HT-29 (cell line): ENCODE results near the gene ZNF407. TPM values are rescaled to one million over a fixed set of nuclear protein-coding genes. Genes with fewer than 3 reads are reported as not detected.

Source experiments
- DNase-seq: peaks from one replicate; pipeline ENCODE4 v3.0.0-alpha.2; 2015; ENCODE audit warnings: low spot score
- total RNA-seq: library from RNA; depleted of rRNA; stranded (reverse); fragments of >200 nt; shearing (Covaris generic); gene quantifications from 2 replicates; pipeline ENCODE4 v1.2.3, GENCODE V29; 2014

ZNF407 gene
- total RNA-seq, 1 experiment from 2014 or later, result 10.1 TPM

DNA sequence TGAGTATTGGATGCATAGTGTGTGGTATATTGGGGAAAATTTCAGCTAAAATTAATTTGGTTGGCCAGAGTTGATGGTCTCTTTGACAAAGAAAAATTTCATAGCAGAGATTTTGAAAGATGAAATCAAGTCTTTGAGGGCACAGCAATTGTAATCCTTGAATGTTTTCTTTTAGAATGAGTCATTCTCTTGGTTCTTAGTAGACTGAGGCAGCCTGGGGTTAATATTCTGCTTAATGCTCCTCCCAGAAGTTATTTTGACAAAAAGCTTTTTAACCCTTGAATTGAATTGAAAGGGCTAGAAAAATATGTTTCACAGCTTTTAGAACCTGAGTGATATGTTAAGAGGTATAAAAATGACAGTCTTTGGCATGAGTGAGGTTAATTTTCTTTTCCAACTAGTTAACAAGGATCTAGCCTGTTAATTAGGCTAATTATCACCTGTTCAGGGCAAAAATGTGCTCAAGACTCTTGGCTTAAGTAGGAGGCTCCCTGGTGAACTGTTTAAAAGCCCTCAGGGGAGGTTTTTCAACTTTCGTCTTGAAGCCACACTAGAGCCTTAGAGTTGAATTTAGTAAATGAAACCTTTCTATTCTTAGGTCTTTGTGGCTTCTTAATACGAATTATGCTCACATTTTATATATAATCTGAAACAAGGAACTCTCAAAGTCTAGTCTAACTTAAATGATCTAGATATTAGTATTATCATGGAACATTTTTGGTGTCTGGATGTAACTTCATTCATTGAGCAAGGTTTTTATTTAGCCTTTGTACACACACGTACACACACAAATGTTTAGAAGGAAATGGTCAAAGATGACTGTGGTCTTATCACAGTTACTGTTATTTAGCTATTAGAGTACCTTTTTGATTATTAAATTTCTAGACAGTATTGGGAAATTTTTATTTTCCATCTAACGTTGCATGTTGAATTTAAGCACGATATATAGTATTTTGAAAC lies 272.5 kb downstream of the ZNF407 start:
- no peak for DNase-seq

DNA sequence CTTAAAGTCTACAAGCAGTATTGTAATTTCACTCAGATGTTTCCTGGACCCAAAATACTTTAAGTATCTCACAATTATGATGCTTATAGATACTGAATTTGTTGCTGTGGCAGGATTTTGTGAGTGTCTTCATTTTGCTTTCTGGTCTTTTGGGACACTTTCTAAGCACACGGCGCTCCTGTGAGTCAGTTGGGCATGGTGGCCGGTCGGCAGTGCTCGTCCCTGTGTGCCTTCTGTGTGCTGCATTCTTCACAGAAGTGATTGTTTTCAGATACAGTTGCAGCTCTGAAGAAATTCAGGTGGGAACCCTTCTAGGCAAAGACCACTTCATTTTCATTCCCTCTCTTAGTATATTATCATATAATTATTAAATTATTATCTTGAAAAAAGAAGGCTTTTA lies 273.3 kb downstream of the ZNF407 start:
- no peak for DNase-seq

DNA sequence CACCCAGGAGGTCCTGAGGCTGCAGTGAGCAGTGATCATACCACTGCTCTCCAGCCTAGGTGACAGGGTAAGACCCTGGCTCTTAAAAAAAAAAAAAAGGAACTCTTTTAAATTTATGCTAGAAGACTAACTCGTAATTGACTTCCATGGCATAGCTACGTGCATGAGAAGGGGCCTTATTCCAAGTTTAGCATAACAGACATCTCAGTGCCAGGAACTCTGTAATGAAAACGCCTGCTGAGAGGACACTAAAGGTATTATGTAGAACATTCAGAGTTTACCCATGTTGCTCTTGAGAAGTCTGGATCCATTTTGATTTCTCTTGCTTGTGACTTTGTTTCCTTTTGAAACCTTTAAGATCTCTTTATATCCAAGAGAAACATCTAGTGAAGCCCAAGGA lies 276.0 kb downstream of the ZNF407 start:
- DNase-seq, result no peak

GRCh38 chr18:74874351-74874750 lies 276.7 kb downstream of the ZNF407 start:
- DNase-seq, result no peak

DNA sequence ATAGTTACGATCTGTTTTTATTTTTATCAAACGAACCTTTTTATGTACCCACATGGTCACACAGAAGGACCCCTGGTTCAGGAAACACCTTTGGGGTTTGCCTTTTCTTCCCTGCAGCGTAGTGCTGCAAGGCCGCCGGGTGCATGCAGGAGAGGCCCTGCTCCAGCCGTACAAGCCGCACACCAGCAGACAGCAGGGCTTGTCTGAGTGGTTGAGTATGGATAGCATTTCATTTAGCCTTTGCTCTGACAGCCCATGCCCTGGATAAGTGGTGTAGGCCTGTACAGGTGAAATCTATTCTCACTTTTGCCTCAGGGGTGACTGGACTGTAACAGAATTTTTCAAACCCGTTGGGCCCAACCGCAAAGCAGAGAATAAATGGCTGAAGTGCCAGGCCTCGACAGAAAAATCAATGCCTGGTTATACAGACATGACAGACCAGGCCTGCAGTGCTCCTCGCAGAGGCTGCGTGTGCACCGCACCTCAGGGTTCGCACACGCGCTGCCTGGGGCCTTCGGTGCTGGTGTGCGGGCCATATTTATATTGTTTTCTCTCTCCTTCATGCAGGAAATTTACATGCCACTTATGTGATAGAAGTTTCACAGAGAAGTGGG lies 279.1 kb downstream of the ZNF407 start:
- DNase-seq, result no peak

- no peak for DNase-seq
Measured at GRCh38 chr18:74878267-74878666, 280.6 kb downstream of the ZNF407 start.

DNA sequence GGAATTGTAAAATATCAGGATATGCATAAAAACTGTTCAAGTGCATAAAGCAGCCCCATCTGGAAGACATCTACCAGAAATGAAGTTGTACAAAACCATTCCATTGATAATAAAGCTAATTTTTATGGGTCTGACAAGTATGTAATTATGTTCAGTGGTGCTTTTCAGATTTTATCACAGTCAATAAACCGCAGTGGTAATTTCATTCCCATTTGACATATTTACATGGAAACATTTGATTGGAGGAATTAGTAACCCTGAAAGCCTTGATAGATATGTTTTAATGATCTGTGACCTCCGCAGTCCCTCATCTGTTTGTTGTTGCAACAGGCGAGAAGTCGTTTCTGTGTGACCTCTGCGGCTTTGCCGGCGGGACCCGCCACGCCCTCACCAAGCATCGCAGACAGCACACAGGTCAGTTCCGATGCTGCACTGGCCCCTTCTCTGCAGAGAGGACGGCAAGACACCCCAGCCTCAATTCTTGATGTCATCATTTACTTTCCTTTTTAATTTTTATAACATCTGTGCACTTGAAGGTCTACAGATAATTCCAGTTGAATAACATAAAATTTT lies 283.1 kb downstream of the ZNF407 start:
- no peak for DNase-seq

DNA sequence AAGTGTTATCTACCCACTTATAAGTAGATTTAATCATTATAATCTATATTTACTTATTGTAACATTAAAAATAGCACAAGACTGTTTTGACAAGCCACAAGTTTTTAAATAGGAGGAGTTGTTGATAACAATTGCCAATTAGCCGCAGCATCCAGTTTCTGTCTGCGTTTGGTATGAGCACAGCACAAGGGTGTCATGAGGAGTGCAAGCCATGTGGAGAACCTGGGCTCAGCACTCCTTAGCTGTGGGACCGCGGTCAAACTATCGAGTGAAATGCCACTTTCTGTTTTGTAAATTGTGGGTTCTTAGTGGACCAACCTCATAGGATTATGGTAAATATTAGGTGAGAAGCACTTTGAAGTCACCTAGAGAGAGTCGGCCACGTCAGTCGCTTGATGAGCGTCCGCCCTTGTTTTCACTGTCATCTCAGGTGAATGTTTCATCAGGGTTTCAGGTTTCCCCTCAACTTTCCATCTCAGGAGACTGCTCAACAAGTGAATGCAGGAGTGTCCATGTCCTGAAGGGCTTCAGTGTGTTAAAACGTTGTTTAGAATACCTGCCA lies 294.5 kb downstream of the ZNF407 start:
- no peak for DNase-seq

DNA sequence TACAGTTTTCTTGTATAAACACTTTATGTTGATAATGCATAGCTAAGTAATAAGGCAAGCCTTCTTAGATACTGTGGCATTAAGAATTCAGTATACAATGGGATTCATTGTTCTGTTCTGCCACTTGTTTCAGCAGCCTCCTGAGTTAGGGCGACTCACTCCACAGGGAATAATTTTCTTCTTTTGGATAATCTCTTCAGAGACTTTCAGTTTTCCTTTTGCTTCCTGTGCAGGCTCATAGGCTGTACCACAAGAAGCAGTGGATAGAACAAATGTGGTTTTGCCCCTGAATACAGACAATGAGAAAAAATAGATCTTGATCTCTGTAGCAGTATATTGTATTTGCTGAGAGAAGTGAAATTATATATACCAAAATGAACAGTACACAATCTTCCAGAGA lies 298.0 kb downstream of the ZNF407 start:
- no peak for DNase-seq

GRCh38 chr18:74896390-74896991 lies 298.8 kb downstream of the ZNF407 start:
- DNase-seq, result peak; percentile 69

DNA sequence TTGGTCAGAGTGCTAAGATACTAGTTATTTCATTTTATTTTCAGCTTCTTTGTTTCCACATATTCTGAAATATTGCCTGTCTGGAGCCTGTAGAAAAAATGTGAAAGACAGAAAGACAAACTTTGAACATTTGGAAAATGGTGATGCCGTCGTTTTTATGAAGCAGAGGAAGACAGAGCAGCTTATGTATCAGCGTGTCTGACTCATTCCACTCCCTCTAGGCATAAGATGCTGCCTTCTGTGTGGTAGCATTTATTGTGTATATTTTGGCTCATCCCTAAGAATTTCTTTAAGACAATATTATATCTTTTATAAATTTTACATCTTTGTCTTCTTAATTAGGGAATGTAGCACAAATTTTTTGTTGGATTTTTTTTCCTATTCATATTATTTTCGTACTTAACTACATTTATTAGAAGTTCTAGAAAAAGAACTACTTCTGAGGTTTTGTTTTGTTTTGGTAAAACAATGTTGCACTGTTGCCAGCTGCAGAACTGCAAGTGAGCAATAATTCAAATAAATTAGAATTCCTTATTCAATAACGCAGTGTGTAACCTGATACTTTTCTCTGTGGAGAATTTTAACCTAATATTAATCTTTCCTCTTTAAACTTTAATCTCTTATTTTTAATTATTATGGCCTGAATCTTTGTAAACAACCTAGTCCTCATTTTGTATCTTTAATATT lies 300.4 kb downstream of the ZNF407 start:
- DNase-seq, result no peak

- DNase-seq, result no peak
Measured at GRCh38 chr18:74898965-74899364, 301.3 kb downstream of the ZNF407 start.

- DNase-seq, result no peak
Measured at GRCh38 chr18:74899554-74899953, 301.9 kb downstream of the ZNF407 start.

DNA sequence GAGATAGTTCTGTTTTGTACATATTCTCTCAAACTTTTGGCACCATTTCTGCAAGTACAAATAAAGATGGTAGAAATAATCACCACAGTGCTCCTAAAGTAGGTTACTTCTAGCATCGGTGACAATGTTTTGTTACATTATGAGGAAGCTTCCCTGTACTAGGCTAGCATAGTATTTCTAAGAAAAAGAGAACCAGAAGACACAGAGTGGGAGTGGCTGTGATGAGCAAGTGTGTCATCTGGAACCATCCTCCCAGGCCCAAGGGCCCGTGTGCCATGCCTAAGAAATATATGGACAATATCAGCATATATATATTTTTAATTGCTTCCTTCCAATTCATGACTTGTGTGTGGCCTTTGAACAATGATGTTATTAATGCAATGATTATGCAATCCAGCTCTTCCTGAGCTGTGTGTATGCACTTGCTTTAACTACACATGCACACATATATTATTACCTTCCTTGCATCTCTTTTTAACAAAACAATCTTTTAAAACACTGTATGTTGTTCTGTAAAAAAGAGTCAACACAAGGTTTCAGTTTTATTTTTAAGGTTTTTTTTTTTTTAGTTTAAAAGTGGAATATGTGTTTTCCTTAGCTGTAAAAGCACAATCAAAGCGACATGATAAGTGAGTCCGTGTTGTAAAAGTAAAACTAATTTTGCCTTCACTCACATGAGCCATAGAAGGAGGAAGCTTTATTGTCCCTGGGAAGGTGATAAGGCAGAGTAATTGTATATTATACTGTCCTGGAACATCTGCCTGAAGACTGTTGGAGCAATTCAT lies 303.9 kb downstream of the ZNF407 start:
- no peak for DNase-seq

DNA sequence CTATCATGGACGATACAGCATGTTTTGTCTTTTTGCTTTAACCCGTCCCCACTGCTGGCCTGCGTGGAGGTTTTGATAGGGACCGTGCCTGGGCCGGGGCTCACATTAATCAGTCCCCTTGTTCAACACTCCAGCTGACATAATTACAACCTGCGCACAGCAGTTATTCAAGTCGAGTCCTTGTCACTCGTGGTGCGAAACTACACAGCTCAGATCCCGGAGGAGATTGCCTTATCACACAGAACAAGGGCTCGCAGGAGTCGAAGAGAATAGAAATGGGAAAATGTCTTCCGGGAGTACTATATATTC lies 304.4 kb downstream of the ZNF407 start:
- DNase-seq, result no peak

DNA sequence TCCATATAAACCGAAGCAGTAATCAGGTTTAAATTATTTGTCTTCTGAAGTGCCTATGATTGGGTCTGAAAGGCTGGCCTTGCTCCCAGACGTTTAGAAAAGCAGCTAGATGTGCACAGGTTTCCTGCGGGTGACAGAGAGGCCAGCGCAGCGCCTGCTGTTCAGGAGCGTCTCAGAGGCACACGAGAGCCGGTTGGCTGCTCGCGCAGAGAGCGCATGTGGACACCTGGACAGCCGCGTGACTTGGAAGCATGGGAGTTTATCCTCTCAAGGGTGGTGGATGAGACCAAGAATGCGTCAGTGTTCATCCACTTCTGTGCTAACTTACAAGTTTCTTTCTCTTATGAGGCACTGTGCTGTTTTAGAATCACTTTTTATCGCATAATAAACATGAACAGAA lies 307.6 kb downstream of the ZNF407 start:
- DNase-seq, result no peak

GRCh38 chr18:74906184-74906583 lies 308.5 kb downstream of the ZNF407 start:
- DNase-seq, result peak; percentile 60

DNA sequence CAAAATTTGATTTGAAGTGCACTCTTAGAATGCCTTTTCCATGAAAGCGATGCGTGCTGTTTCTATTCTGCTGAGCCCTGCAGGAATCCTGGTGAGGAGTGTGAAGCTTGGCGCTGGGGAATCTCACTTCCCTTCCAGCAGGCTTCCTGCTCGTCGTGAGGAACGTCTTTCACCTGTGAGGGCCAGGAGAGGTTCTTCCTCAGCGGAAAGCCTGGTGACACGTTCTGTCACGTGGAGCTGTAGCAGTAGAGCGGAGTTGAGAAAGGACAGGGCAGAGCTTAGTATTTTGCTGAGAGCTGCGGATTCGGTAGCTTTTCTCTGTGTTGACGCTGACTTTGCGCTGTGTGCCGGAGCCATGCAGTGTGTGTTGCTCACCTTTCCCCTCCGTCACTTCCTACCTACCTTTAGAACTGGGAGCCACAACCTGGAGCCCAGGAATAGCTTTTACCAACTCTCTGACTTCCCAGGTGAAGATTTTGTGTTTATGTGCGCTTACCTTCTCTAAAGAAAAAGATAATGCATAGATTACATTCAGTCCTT lies 316.5 kb downstream of the ZNF407 start:
- DNase-seq, result no peak

DNA sequence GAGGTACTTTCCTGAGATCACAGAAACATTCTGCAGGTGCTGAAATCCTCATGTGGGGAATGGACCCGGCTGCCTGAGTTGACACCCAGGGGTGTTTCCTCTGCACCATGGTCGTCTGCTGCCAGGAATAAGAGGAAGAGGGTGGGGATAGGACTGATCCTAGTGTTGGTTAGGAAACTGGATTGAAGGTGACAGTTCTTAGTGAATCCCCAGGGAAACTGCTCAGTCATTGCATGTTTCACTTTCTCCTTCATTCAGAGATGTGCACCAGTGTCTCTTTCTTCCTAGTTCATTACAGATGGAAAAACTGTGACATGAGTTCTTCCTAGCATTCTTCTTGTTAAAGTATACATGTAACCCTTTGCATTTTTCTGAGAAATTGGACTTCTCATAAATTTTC lies 317.0 kb downstream of the ZNF407 start:
- no peak for DNase-seq

GRCh38 chr18:74916773-74917393 lies 319.2 kb downstream of the ZNF407 start:
- DNase-seq, result no peak
